IPS-NIHi11 (cell line): ENCODE results near the gene FAM168A.

Experiments
- DNase-seq: peaks from one replicate; pipeline ENCODE4 v3.0.0; 2012; ENCODE audit warnings: mixed read lengths, low spot score

The FAM168A gene

GRCh38 chr11:73555615-73556014 is 42.3 kb downstream of the FAM168A start:
- no peak for DNase-seq

DNA sequence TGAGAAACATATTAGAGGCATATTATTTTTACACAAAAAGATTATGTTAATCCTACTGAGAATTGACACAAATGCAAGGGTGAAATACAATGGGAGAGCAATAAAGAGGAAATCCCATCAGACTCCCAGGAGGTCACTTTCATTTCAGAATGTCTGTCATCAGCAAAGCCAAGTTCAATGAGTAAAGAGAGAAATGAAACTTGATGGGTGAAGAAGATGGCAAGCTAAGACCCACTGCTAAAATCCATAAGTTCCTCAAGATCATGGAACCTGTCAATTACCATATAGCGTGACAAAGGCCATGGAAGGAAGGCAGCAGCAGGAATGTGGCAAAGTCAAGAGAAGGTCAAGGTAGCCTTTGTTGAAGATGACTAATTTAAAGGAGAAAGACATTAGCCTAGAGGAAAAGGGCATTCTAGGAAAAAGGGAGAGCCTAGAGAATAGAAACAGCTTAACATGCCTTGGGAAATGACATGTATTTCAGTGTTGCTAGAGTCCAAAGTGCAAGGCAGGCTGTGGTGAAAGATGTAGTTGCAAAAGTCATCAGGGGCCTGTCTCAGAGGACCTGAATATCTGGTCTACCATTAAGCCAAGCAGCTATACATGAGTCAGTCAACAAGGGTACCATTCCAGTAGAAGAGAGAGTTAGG is 43.1 kb downstream of the FAM168A start:
- no peak for DNase-seq

GRCh38 chr11:73553266-73553665 is 44.6 kb downstream of the FAM168A start:
- no peak for DNase-seq

GRCh38 chr11:73551677-73552076 is 46.2 kb downstream of the FAM168A start:
- no peak for DNase-seq

GRCh38 chr11:73549376-73549775 is 48.5 kb downstream of the FAM168A start:
- DNase-seq = no peak

GRCh38 chr11:73547706-73548595 is 50.0 kb downstream of the FAM168A start:
- DNase-seq = no peak

- DNase-seq = no peak
Measured at GRCh38 chr11:73542175-73542574, 55.7 kb downstream of the FAM168A start.

DNA sequence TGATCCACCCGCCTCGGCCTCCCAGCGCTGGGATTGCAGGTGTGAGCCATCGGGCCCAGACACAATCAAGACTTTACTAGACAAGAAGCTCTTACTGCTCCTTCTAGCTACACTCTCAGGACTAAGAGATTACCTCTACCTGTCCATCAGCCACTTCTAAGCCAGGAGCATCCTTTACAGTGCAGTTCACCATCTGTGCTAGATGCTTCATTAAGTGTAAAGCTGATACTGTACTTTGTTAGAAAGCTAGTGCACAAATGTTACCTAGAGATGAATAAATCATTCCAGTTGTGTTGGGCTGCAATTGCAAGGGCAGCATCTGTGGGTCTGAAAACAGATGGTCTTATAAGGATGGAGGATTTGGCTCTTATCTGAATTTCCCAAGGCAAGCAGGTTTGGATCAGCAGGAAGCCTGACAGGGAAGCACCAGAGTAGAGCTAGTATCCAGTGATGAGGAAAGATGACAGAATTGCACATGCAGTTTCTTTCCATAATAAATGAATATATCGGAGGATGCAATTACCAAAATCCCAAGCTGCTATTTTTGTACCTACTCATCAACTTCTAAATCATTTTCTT is 58.3 kb downstream of the FAM168A start:
- no peak for DNase-seq

GRCh38 chr11:73538381-73538872 is 59.5 kb downstream of the FAM168A start:
- peak; percentile 19 for DNase-seq

GRCh38 chr11:73537969-73538368 is 59.9 kb downstream of the FAM168A start:
- no peak for DNase-seq

DNA sequence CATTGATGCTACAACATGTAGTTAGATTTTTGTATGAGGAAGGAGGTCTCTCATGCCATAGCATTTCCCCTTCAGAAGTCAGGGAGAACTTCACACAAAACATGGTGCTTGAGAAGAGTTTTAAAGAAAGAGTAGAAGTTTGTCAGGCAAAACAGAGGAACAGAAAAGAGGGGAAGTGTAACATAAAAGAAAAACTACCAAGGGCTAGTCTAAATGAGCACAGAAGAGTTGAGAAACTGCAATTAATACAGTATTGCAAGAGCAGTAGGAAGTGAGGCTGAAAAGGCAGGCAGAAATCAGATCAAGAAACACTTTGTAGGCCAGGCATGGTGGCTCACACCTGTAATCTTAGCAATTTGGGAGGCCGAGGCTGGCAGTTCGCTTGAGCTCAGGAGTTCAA is 61.0 kb downstream of the FAM168A start:
- no peak for DNase-seq

DNA sequence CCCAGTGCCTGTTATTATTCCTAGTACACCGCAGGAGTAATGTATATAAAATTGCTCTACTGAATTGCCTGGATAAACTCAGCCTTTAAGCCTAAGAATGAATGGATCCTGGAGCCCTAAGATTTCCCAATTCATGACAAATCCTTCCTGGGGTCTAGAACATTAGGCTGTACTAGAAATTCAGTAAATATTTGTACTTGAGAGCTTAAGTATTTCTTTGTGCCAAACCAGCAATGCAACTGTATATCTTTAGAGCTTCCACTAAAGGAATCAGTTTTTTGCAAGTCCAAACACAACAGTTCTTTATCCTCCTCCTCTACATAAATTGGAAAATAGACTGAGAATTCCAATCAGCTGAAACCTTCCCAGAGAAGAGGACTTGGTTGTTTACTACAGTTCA is 65.6 kb downstream of the FAM168A start:
- DNase-seq = no peak

GRCh38 chr11:73531386-73531785 is 66.5 kb downstream of the FAM168A start:
- no peak for DNase-seq

- no peak for DNase-seq
Measured at GRCh38 chr11:73530109-73530508, 67.8 kb downstream of the FAM168A start.

DNA sequence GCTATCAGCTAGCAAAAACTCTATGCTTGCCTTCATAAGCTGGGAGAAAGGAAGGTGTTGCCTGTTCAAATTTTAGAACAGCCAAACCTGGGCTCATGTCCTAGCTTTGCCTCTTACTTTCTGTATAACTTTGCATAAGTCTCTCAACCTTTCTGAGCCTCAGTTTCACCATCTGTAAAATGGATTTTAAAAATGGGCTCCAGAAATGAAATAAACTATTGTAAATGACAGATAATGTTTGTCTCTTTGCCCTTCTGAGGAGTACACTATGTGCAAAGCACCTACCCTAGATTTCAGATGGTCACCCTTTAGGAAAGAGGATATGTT is 68.7 kb downstream of the FAM168A start:
- no peak for DNase-seq

DNA sequence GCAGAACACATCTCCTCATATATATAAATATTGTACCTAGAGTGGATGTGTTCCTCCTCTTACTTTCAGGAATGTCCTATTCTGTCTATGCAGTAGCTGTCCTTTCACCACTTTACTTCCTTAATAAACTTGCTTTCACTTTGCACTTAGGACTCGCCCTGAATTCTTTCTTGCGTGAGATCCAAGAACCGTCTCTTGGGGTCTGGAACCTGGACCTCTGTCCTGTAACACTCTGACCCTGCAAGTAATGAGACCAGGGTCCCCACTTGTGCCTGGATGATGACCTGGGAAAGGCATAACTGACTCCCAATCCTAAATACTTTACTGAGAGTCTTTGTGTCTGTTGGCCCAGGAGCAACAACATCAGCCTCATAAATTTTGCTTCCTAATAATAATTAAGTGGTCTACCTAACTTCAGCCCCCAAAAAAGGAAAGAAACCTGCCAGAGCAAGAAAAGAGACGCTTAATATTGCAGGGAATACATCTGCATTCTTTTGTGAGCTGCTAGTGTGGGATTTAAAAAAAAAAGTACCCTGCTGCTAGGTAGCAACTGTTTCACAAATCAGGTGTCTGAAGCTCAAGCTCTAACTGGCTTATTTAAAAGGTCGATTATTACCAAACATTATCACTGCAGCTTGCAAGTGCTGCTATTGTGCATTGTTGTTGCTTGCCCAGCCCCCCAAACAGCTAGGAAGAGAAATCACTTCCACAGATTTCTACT is 69.3 kb downstream of the FAM168A start:
- no peak for DNase-seq

- no peak for DNase-seq
Measured at GRCh38 chr11:73528013-73528412, 69.9 kb downstream of the FAM168A start.

- no peak for DNase-seq
Measured at GRCh38 chr11:73525611-73526010, 72.3 kb downstream of the FAM168A start.

DNA sequence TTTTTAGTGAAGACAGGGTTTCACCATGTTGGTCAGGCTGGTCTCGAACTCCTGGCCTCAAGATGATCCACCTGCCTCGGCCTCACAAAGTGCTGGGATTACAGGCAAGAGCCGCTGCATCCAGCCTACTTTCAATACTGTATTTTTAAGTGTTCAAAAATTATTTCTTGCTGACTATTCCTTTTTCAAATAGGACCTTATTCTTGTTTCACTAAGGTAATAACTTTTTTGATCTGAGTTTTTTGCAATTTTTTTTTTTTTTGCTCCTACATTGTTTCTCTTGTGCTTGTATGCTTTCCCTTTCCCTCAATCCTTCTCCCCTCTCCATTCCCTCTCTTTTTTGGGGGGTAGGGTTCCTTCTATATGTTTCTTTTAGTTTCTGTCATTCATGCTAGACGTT is 73.1 kb downstream of the FAM168A start:
- no peak for DNase-seq

DNA sequence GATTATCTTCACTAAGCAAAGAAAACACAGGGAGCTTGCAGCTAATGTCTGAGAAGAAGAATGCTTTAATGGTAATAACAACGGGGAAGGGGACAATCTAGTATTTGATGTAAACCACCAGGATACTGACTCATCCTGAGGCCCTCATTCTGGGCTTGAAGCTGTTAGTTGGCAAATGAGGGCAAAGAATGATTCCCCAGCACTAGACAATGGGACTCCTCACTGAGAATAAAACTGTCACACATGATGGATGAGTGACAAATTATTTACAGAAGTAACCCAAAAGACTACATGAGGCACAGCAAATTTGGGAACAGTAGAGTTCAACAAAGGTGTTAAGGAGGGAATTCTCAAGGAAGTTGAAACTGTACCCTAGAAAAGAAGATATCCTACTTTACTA is 76.3 kb downstream of the FAM168A start:
- DNase-seq = no peak

- no peak for DNase-seq
Measured at GRCh38 chr11:73520353-73521061, 77.4 kb downstream of the FAM168A start.

- no peak for DNase-seq
Measured at GRCh38 chr11:73519266-73519665, 78.6 kb downstream of the FAM168A start.
